GM13976 (cell line): ENCODE measurements around the gene CRMP1.

Experiments
- DNase-seq: peaks from one replicate; pipeline ENCODE4 v3.0.0; 2012; ENCODE audit warnings: low spot score
- CTCF ChIP-seq: IDR thresholded peaks from 2 replicates; pipeline ENCODE4 v1.5.1; 2012; ENCODE audit warnings: borderline replicate concordance, mild to moderate bottlenecking; ENCODE audit not compliant: insufficient read depth; ENCODE audit errors: extremely low read depth, missing control alignments, control extremely low read depth
- in situ Hi-C: fragments of 300-500 bp; cut with MboI; formaldehyde crosslinking; loops from one replicate; pipeline ENCODE4 v1.12.0; 2022; ENCODE audit warnings: low sequenced_read_pairs, mixed read lengths, inconsistent platforms; ENCODE audit not compliant: unreplicated experiment

CRMP1 gene

GRCh38 chr4:5881340-5881739 is 11.5 kb downstream of the CRMP1 start:
- no peak for TF ChIP-seq CTCF
- no peak for DNase-seq
- in situ Hi-C loops, result no loop called here

GRCh38 chr4:5878359-5878758 is 14.5 kb downstream of the CRMP1 start:
- no peak for DNase-seq
- no peak for TF ChIP-seq CTCF
- in situ Hi-C loops, result no loop called here

GRCh38 chr4:5877392-5877791 is 15.5 kb downstream of the CRMP1 start:
- no peak for TF ChIP-seq CTCF
- DNase-seq, result no peak
- in situ Hi-C loops, result no loop called here

- no peak for DNase-seq
- in situ Hi-C loops, result no loop called here
- TF ChIP-seq CTCF, result no peak
These were observed 18.0 kb downstream of the CRMP1 start for GRCh38 chr4:5874811-5875449.

GRCh38 chr4:5870701-5871100 is 22.2 kb downstream of the CRMP1 start:
- TF ChIP-seq CTCF, result no peak
- no peak for DNase-seq

GRCh38 chr4:5869966-5870619 is 22.8 kb downstream of the CRMP1 start:
- no peak for TF ChIP-seq CTCF
- no peak for DNase-seq
- in situ Hi-C loops, result no loop called here

More at GRCh38 chr4:5870701-5871100, 22.2 kb downstream of the CRMP1 start:
- in situ Hi-C loops, result no loop called here

- DNase-seq, result no peak
- no peak for TF ChIP-seq CTCF
- in situ Hi-C loops, result no loop called here
These were observed 25.0 kb downstream of the CRMP1 start for GRCh38 chr4:5867866-5868265.
